Measurements from ENCODE around the gene CDCA8. TPM values are rescaled to one million over a fixed set of nuclear protein-coding genes. Genes with fewer than 3 reads are reported as not detected.

CDCA8 gene
- 13.4 and 34.4 TPM in 2 replicates for total RNA-seq

DNA sequence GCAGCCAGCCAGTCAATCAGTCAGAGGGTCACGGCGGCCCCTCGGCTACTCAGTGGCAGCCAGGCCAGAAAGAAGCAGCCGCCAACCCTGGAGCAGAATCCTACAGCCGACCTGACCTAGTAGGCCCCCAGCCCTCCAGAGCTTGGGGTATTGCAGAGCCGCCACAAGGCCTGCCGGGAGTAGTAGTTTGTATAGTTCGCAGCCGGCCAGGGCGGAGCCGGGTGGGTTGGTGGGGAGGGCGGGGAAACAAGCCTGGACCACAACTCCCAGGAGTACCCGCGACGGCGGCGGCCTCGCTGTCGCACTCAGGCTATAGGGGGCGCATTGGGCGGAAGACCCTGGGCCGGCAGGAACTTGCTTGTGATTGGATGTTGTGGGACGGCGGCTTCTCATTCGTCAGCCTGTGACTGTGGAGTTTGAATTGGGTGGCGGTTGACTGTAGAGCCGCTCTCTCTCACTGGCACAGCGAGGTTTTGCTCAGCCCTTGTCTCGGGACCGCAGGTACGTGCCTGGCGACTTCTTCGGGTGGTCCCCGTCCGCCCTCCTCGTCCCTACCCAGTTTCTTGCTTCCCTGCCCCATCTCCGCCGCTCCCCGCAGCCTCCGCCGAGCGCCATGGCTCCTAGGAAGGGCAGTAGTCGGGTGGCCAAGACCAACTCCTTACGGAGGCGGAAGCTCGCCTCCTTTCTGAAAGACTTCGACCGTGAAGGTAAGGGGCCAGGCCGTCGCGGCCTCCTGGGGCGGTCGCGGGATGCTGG lies at the start of gene CDCA8:
Gene CDCA8, plus strand, starts transcription at position 439 of the 756 bp plus-strand sequence. Its CDS starts 175 bp downstream, at position 614.

Other genes with a start within 250 kb of the CDCA8 start
- gene ZC3H12A, start 217.9 kb upstream of the CDCA8 start, total RNA-seq, result 44.1 and 67.5 TPM in 2 replicates
- 55.1 and 64.5 TPM in 2 replicates for gene MEAF6, start 177.8 kb upstream of the CDCA8 start, total RNA-seq
- 6.9 and 7.8 TPM in 2 replicates for gene SNIP1, start 138.2 kb upstream of the CDCA8 start, total RNA-seq
- 0.04 and 0.23 TPM in 2 replicates for gene DNALI1, start 135.6 kb upstream of the CDCA8 start, total RNA-seq
- 38.6 and 69.4 TPM in 2 replicates for gene GNL2, start 96.6 kb upstream of the CDCA8 start, total RNA-seq
- not detected in 2 replicates for gene RSPO1, start 57.6 kb upstream of the CDCA8 start, total RNA-seq
- not detected in 2 replicates for gene EPHA10, start 72.6 kb downstream of the CDCA8 start, total RNA-seq
- 0.15 and 0.78 TPM in 2 replicates for gene MANEAL, start 101.3 kb downstream of the CDCA8 start, total RNA-seq
- 85.9 and 103 TPM in 2 replicates for gene C1orf122, start 115.3 kb downstream of the CDCA8 start, total RNA-seq
- 29.6 and 33.6 TPM in 2 replicates for gene YRDC, start 115.7 kb downstream of the CDCA8 start, total RNA-seq
- gene MTF1, start 167.1 kb downstream of the CDCA8 start, total RNA-seq, result 1.8 and 2.7 TPM in 2 replicates